PC-9 (cell line): ENCODE results near the gene CLIP1.

Source experiments
- CTCF ChIP-seq: fragments of 200-600 bp; sonication (generic); conservative IDR thresholded peaks from 2 replicates; pipeline ENCODE4 v1.6.1; 2017; ENCODE audit warnings: mixed run types, antibody characterized with exemption, mild to moderate bottlenecking, moderate library complexity
- EZH2 ChIP-seq: fragments of 200-600 bp; sonication (generic); IDR thresholded peaks from 2 replicates; pipeline ENCODE4 v1.8.0; 2017; ENCODE audit warnings: antibody characterized with exemption, low read depth

- TF ChIP-seq CTCF = no peak
- TF ChIP-seq EZH2 = no peak
These were observed 39.5 kb downstream of the CLIP1 start for GRCh38 chr12:122382919-122383350.
